Gastrocnemius medialis (tissue), 4 donors: Measurements from ENCODE around the gene CDC34.

ENCODE experiments used
- POLR2A ChIP-seq, 2 donors: fragments of 450-650 bp; IDR thresholded peaks; one replicate each; pipeline ENCODE4 v1.6.1; 2017; ENCODE audit warnings: antibody characterized with exemption in 2 of 2, mild to moderate bottlenecking in 2 of 2, moderate library complexity in 2 of 2
- TF ChIP-seq, protein P1 (sequence below), 5 experiments: fragments of 450-650 bp in 3 of 5; fragments of 200-600 bp in 2 of 5; sonication (generic) in 2 of 5; IDR thresholded peaks in 4 of 5; conservative IDR thresholded peaks in 1 of 5; 1 replicate in 4 of 5; 2 replicates in 1 of 5; pipeline ENCODE4 v1.5.1; 2016 to 2019; ENCODE audit warnings: antibody characterized with exemption in 5 of 5, mild to moderate bottlenecking in 3 of 5, moderate library complexity in 3 of 5

- TF ChIP-seq, protein P1, sequence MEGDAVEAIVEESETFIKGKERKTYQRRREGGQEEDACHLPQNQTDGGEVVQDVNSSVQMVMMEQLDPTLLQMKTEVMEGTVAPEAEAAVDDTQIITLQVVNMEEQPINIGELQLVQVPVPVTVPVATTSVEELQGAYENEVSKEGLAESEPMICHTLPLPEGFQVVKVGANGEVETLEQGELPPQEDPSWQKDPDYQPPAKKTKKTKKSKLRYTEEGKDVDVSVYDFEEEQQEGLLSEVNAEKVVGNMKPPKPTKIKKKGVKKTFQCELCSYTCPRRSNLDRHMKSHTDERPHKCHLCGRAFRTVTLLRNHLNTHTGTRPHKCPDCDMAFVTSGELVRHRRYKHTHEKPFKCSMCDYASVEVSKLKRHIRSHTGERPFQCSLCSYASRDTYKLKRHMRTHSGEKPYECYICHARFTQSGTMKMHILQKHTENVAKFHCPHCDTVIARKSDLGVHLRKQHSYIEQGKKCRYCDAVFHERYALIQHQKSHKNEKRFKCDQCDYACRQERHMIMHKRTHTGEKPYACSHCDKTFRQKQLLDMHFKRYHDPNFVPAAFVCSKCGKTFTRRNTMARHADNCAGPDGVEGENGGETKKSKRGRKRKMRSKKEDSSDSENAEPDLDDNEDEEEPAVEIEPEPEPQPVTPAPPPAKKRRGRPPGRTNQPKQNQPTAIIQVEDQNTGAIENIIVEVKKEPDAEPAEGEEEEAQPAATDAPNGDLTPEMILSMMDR (IDR thresholded peaks at IDR 0.05 in 4 of 5, conservative IDR thresholded peaks at IDR 0.05 in 1 of 5), result no peak
- no peak for TF ChIP-seq POLR2A (IDR thresholded peaks at IDR 0.05)
Observed at GRCh38 chr19:514166-514663, 17.3 kb upstream of the CDC34 start.
